HuH-7.5 (cell line): ENCODE data around the gene L3MBTL1.
A peak's percentile ranks its signal among the peaks of the same experiment; 100 is the strongest.

Experiments
- DNase-seq: peaks from one replicate; pipeline ENCODE4 v3.0.0; 2011; ENCODE audit warnings: low spot score

The L3MBTL1 gene

DNA sequence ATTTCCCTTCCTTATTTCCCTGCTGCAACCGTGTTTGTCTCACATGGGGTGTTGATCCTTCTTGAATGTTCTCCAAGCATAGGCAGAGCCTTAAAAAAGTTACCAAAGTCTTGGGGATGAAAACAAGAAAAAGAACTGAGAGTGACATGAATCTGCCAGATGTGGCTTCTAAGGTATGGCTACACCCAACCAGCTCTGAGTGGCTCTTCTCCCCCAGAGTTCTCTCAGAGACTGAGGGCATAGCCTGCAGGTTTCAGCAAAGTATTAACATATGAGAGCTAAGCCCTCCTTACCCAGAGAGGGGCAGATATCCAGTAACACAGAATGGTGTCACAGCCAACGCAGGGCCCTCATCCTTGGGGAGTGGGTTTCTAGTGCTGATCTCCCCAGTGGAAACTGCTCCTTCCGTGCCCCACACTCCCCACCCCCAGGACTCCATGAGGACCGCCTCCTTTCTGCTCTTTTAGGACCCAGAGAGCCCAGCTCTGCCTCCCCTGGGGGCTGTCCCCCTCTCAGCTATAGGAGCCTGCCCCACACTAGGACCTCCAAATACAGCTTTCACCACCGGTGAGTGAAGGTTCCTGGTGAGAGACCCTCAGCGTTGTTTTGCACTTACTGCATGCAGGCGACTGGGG is 28.0 kb downstream of the L3MBTL1 start:
- DNase-seq, result no peak

DNA sequence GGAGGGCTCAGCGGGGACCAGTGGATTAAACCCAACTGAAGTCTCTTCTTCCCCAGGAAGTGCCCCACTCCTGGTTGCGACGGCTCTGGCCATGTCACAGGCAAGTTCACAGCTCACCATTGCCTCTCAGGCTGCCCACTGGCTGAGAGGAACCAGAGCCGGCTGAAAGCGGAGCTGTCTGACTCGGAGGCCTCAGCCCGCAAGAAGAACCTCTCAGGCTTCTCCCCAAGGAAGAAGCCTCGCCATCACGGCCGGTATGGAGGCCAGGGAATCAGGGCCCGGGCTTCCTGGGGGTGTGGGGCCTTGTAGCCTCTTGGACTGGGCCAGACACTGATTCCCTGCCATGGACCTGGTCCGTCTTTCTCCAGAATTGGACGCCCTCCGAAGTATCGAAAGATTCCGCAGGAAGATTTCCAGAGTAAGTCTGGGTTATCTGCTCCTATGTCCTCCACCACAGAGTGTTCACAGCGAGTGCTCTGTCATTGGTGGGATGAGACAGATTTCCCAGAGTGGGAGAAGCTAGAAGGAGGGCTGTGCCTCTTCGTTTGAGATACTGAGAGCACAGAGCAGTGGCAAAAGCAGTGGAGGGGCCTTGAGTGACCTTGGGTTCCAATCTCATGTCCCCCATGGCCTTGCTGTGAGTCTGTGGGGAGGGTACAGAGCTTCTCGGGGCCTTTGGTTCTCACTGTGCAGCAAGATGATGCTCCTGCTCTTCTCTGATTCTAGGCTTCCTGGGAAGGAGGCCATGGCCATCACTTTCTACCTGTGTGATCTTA is 28.7 kb downstream of the L3MBTL1 start:
- no peak for DNase-seq

DNA sequence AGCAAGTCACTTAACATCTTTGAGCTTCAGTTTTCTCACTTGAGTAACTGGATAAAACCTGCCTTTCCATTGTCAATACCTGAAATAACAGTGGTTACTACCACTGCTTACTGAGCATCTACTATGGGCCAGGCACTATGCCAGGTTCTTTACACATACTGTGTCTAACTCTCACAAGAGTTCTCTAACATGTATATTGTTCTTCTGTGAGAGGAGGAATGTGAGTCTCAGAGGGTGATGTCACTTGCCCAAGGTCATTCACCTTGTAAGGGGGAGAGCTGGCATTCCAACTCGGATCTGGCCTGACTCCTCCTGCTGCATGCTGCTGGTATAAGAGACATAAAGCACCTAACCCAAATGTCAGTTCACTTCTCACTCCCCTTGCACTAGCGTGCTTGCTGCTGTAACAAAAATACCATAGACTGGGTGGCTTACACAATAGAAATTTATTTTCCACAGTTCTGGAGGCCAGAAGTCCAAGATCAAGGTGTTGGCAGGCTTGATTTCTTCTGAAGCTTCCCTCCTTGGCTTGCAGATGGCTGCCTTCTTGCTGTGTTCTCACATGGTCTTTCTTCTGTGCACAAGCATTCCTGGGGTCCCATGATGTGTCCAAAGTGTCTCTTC is 29.4 kb downstream of the L3MBTL1 start:
- DNase-seq, result no peak

DNA sequence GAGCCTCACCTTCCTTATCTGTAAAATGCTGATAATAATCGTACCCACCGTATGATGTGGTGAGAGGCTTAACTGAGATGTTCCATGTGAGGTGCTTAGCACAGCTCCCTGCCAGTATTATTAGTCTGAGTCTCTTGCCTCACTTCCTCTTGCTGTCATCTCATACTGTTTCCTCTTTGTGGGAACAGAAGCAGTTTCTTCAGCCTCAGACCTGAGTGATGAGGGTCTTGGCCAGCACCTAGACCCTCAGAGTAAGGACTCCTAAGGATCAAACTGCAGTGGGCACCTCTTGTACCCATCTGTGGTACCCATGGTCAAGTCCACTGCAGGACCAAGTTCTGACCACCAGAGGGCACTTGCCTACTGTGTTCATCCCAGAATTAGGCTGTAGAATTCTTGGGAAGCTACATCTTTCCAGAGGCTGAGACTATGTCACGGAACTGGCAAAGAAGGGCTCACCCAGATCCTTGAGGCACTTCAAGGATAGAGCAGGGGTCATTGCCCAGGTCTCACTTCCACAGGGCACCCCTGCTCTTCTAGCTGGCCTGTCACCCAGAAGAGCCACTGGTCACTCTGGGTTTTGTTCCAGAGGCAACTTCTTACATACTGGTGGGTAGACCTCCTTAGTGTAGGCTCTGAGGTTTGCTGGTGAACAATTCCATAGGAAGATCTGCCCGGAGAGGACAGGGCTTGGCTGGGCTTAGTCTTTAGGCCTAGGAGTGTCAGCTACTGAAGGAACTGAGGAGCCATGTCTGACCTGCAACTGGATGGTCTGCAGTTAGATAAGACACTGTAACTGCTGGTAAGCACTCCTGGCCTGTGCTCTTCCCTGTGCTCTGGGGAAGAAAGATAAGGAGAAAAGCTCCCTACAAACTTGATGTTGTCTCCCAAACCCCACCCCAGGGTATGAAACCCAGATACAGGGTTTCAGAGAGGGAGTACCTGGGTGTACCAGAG is 30.7 kb downstream of the L3MBTL1 start:
- peak; percentile 58 for DNase-seq

DNA sequence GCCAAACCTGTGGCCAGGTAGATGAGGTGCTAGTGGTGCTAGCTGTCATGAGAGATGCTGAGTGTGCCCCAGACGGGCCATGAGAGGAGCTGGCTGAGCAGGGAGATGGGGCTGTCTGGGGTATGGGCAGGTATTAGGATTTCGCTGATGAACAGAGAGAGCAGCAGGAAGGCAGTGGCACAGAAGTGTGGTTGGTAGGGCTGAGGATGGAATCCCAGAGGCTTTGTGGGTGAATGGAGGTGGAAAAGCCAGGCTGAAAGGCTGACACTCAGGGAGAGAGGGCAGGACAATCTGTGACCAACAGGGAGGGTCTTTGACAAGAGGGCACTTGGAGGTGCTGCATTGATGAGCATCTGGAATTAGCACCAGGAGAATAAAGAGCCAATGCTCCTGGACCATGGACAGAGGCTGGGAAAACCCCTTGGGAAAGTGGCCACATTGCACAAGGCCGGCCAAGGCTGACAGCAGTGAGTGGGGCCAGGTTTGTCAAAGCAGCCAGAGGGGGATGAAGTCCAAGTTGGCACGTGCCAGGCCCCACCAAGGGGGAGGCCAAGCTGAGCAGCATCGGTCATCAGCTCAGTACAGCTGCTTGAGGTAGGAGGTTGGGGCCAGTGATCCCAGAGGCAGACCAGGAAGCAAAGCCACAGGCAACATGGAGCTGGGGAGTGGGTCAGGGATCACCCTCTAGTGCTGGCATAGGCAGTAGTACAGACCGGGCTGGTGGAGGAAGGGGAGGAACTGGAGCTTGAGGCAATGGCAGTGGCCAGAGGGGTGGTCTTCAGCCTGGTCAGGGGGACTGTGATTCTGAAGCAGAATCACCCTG is 31.6 kb downstream of the L3MBTL1 start:
- no peak for DNase-seq

DNA sequence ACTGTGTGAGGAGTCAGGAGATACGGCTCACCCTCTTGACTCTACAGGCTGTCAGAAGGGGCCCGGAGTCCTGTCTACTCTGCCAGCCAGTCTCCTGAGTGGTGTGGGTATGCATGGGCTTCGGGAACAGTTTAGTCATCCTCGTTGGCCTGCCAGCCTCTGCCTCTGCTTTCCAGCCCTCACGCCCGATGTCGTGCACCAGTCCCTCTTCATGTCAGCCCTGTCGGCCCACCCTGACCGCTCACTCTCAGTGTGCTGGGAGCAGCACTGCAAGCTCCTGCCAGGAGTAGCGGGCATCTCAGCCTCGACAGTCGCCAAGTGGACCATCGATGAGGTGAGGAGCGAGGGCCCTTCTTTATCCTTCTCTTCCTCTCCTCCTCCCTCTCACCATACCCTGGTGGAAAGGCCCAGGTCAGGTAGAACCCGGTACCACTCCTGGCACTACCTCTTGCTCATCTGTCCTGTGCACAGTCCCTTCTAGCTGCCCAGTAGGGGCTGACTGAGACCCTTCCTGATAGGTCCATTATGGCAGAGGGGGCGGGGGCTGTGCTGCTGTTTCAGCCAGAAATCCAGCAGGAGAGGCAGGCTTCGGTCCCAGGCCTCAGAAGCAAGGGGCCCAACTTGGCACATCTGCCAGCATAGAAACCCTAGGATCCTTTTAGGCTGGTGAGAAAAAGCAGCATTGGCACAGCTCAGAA is 32.6 kb downstream of the L3MBTL1 start:
- DNase-seq, result no peak

DNA sequence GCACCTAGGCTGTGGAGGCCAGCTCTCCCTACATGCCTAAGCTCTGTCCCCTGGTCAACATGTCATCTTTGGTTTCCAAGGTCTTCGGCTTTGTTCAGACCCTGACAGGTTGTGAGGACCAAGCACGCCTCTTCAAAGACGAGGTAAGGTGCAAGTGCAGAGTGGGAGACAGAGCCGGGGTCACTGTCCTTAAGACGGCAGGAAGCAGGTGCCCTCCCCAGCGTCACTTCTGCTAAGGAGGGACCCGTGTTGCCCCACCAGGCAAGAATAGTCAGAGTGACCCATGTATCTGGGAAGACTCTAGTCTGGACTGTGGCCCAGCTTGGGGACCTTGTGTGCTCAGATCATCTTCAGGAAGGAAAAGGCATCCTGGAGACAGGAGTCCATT is 33.2 kb downstream of the L3MBTL1 start:
- no peak for DNase-seq

DNA sequence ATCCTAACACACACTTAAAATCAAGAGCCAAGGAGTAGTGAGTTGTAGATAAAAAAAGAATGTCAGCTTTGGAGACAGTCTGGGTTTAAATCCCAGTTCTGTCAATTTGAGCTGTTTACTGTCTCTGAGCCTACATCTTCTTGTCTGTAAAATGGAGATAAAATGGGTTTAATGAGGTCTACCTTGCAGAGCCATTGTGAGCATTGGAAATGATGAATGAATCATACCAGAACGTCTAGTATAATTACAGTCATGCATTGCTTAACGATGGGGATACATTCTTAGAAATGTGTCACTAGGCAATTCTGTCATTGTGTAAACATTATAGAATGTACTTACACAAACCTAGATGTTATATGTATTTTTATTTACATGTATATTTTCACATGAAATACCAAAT is 33.7 kb downstream of the L3MBTL1 start:
- no peak for DNase-seq

DNA sequence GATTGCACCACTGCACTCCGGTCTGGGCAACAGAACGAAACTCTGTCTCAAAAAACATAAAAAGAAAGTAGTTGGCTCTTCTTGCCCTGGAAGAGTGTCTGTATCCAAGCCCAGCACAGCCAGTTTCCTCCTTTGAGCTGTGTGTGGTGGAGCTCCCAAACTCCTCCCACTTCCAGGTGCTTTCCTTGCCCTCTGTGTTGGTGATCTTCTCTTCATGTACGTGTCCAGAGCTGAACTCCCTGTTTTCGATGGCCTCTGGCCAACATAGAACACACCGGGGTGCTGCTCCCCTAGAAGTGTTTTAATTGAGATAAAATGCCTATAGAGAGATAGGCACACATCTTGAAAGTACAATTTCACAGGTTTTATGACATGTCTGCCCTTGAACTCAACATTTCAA is 34.7 kb downstream of the L3MBTL1 start:
- DNase-seq, result no peak

DNA sequence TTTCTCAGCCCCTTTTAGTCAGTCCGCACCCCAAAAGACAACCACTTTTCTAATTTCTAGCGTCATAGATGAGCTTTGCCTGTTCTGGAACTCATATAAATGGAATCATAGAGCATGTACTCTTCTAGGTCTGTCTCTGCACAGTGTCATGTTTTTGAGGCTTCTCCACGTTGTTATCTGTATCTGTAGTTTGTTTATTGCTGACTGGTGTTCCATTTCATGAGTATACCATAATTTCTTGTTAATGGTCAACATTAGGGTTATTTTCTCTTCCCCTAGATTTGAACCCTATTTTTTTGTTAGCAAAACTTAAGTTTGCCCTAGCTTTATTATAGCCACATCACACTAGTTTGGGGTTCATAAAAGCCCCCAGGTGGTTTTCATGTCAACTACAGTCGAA is 35.2 kb downstream of the L3MBTL1 start:
- no peak for DNase-seq

DNA sequence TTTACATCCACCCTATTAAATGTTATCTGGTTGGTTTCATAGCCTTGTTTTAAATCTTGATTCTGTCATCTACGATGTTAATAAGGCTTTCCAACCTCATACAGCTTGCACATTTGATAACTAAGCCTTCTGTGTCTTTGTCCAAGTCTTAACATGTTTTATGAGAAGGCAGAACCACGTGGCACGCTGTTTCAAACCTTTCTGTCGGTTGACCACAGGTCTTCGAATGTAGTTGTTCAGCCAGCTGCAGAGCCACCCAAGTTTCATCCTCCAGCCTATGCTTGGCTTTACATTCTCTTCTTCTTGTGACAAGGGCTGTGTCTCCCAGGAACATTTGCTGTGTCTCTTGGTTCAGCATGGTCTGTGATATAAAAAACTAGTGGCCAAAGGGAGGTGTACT is 35.6 kb downstream of the L3MBTL1 start:
- no peak for DNase-seq

DNA sequence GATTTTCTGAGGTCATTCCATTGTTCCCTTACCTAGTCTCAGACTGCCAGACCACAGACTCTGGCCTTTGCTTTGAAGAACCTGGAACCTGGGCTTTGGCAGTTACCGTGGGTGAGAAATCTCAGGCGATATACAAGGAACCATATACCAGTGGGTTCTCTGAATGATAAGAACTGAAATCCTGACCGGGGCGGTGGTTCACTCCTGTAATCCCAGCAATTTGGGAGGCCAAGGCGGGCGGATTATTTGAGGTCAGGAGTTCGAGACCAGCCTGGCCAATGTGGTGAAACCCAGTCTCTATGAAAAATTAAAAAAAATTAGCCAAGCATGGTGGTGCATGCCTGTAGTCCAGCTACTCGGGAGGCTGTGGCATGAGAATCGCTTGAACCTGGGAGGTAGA is 37.0 kb downstream of the L3MBTL1 start:
- no peak for DNase-seq

DNA sequence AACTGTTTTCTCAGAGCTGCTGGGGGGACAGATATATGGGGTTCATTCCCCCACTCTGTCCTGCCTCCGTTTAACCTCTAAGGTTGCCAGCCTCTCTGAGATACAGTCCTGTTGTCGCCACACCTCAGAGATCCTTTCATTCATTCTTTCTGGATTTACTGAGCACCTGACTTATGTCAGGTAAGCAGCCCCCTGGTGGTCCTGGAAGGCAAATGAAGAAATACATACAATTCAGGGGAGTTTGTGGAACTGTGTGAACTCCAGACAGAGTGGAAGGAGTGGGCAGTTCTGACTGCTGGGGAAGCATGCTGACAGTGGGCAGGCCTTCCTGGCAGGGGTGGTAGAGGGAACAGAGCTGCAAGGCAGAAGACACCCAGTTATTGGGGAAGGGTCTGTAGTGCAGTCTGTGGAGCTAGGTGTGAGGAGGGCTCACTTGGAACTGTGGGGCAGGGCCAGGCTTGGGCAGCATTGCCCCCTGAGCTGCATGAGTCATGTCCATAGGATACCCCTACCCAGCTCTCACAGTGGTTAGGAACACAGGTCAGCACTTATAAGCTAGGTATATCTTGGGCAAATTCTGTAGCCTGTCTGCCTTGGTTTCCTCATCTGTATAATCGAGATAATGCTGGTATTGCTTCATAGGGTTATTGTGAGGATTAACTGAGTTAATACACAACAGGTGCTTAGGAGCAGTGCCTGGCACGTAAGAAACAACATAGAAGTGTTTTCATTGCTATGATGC is 38.5 kb downstream of the L3MBTL1 start:
- no peak for DNase-seq

DNA sequence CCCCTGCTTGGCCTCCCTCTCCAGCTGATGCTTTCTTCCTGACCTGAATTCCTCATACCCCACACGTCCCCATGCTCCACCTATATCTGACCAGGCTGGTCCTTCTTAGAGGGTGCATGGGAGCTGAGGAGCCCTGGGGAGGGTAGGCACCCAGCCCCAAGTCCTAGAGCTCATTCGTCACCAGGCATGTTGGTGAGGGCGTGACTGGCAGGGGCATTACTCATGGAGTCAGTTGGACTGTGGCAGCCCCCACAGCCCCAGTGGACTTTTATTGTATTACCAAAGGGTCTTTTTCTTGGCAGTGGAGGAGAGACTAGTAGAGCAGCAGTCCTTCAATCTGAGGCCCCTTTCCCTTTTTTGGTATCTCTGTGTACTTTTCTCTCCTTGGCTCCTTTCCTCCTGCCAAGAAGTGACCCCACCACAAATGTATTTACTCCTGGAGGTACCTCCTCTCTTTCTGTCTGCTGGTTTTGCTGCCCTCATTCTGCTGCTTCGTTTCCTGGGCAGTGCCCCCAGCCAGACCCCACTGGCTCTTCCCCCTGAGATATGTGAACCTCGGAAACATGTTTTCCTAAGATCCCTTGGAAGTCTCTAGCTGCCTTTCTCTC is 40.9 kb downstream of the L3MBTL1 start:
- no peak for DNase-seq

DNA sequence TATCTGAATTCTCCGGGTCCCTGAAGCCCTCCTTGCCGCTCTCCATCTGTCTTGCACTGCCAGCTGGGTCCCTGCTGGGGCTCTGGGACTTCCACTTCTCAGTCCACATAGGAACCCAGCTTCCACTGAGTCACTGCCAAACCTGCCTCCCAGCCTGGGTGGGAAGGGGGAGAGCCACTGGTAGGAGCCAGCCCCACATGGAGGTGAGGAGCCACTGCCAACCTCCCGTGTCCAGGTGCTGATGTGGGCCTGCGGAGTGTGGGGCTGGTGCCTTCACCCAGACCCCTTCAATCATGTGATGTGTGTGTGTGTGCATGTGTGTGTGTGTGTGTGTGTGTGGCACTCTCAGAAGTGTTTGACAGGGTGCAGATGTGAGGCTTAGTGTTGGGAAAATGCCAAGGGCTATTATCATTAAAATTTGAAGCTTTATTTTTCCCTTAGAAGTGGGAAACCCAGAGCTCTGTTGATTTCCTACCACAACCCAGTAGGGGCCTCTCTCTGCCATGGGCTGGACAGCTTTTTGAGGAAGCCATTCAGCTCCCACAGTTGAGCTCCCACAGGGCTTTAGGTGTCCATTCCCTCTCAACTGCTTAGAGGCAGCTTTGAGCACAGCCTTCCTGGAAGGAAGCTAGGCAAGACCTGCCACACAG is 42.0 kb downstream of the L3MBTL1 start:
- no peak for DNase-seq

DNA sequence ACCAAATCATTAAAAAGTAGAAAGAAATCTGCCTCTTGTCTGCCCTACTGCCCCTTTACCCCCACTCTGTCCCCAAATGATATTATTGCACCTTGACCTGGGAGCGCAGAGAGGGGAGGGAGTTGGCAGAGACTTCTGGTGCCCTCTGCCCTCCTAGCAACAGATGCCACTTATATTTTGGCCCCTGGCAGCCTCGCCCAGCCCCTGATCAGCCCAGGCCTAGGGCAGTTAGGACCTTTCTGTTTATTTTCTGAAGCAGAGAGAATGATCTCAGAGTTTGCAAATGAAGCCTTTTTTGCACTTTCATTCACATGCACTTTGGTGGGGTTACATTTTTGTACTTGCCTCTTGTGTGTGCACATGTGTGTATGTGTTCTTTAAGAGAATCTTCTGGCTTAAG is 43.0 kb downstream of the L3MBTL1 start:
- no peak for DNase-seq

DNA sequence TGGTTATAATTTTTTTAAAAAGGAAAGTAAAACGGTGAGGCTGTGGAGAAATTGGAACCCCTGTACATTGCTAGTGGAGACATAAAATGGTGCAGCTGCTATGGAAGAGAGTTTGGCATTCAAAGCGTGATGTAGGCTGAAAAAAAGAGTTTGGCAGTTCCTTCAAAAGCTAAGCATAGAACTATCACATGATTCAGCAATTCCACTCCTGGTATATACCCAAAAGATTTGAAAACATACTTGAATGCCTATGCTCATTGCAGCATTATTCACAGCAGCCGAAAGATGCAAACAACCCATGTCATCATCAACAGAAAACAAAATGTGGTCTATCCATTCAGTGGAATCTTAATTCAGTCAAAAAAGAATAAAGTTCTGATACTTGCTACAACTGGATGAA is 46.9 kb downstream of the L3MBTL1 start:
- no peak for DNase-seq

DNA sequence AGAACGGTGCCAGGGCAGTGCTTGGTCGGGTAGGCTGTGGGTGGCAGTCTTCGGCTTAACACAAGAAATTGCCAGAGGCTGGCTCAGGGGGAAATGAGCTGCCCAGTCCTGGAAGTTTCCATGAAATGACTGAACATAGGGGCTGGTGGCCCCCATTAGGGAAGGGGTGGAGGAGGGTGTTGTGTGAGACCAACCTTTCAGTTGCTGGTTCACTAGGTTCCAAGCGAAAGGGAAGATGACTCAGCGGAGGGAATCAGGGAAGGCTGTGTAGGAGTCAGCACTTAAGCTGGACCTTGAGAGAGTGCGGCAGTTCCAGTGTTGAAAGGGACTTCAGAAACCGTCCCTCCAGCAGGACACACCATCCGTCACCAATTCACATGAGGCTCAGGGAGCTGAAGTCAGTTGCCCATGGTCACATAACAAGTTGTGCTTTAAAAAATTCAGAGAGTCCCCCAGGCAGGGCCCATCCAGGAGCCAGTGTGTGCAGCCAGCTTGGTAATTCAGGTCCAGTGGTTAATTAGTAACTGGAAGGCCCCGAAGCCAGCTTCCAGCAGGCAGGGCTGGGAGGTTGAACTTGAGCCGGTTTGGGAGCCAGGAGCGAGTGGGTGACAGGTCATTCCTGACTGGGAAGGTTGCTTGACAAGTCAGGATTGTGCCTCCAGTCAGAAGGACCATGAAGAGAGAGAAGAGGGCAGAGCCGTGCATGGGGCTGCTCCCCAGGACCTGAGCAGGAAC is 51.1 kb downstream of the L3MBTL1 start, which contains the start of gene SGK2:
Gene SGK2, plus strand, starts transcription at position 616 of the 735 bp plus-strand sequence. CDS start 7,469 bp downstream, outside the sequence.
- DNase-seq, result peak; percentile 87
